Nephron progenitor cell (in vitro differentiated cells): ENCODE results near the gene UBTD2.

Experiments
- DNase-seq: peaks from one replicate; pipeline ENCODE4 v3.0.0; 2021
- H3K27ac Mint-ChIP-seq: 2 replicates; pipeline ENCODE4 v1.8.0; 2021; ENCODE audit warnings: mild to moderate bottlenecking, moderate library complexity, mixed read lengths
- H3K27me3 Mint-ChIP-seq: 2 replicates; pipeline ENCODE4 v1.8.0; 2021; ENCODE audit warnings: mild to moderate bottlenecking, low read depth, mixed read lengths; ENCODE audit not compliant: poor library complexity
- H3K36me3 Mint-ChIP-seq: 2 replicates; pipeline ENCODE4 v1.8.0; 2021; ENCODE audit warnings: low read depth, mixed read lengths
- H3K4me1 Mint-ChIP-seq: 2 replicates; pipeline ENCODE4 v1.8.0; 2021; ENCODE audit warnings: mixed read lengths
- H3K4me3 Mint-ChIP-seq: 2 replicates; pipeline ENCODE4 v1.8.0; 2021; ENCODE audit warnings: mild to moderate bottlenecking, moderate library complexity, mixed read lengths
- H3K9me3 Mint-ChIP-seq: 2 replicates; pipeline ENCODE4 v1.8.0; 2021; ENCODE audit warnings: mild to moderate bottlenecking, moderate library complexity, mixed read lengths
- CTCF ChIP-seq: fragments of 200-600 bp; sonication (generic); IDR thresholded peaks from 2 replicates; pipeline ENCODE4 v1.5.0; 2021; ENCODE audit warnings: antibody characterized with exemption

Gene UBTD2

GRCh38 chr5:172169216-172169615, 114.3 kb downstream of the UBTD2 start:
- H3K27me3 Mint-ChIP-seq: peaks cover 10% of the 10 kb centered on the region
- H3K9me3 Mint-ChIP-seq: no peaks in the 10 kb centered on the region
- H3K36me3 Mint-ChIP-seq: no peaks in the 10 kb centered on the region
- H3K4me1 Mint-ChIP-seq: peaks cover 59% of the 10 kb centered on the region
- no peak for DNase-seq
- H3K27ac Mint-ChIP-seq: no peak overlapping the region
- no peak overlapping the region for H3K4me3 Mint-ChIP-seq
- no peak for TF ChIP-seq CTCF

GRCh38 chr5:172168311-172168710, 115.3 kb downstream of the UBTD2 start:
- Mint-ChIP-seq H3K27ac (no peak overlapping the region), H3K4me1 (peaks cover 50% of the 10 kb centered on the region)

GRCh38 chr5:172167895-172168294, 115.7 kb downstream of the UBTD2 start:
- peaks cover 4% of the 10 kb centered on the region for H3K27me3 Mint-ChIP-seq

More at GRCh38 chr5:172168311-172168710, 115.3 kb downstream of the UBTD2 start:
- H3K9me3 Mint-ChIP-seq: no peaks in the 10 kb centered on the region
- no peak overlapping the region for H3K4me3 Mint-ChIP-seq
- TF ChIP-seq CTCF: no peak
- H3K27me3 Mint-ChIP-seq: peaks cover 5% of the 10 kb centered on the region
- no peaks in the 10 kb centered on the region for H3K36me3 Mint-ChIP-seq
- DNase-seq: no peak

GRCh38 chr5:172166030-172166826, 117.3 kb downstream of the UBTD2 start:
- TF ChIP-seq CTCF: no peak
- Mint-ChIP-seq H3K4me1 (peaks cover 47% of the 10 kb centered on the region), H3K36me3 (no peaks in the 10 kb centered on the region), H3K27ac (peak overlapping the region; percentile 25), H3K27me3 (peaks cover 4% of the 10 kb centered on the region), H3K4me3 (no peak overlapping the region), H3K9me3 (no peaks in the 10 kb centered on the region)
- no peak for DNase-seq

More at GRCh38 chr5:172167895-172168294, 115.7 kb downstream of the UBTD2 start:
- H3K27ac Mint-ChIP-seq: peak overlapping the region; percentile 36
- H3K4me1 Mint-ChIP-seq: peaks cover 46% of the 10 kb centered on the region
- DNase-seq: no peak
- no peaks in the 10 kb centered on the region for H3K9me3 Mint-ChIP-seq
- no peak overlapping the region for H3K4me3 Mint-ChIP-seq
- no peaks in the 10 kb centered on the region for H3K36me3 Mint-ChIP-seq
- TF ChIP-seq CTCF: no peak

GRCh38 chr5:172165465-172165864, 118.1 kb downstream of the UBTD2 start:
- Mint-ChIP-seq H3K4me1 (peaks cover 42% of the 10 kb centered on the region), H3K4me3 (no peak overlapping the region)

More at GRCh38 chr5:172165465-172165864, 118.1 kb downstream of the UBTD2 start:
- H3K36me3 Mint-ChIP-seq: no peaks in the 10 kb centered on the region
- H3K27ac Mint-ChIP-seq: no peak overlapping the region
- H3K9me3 Mint-ChIP-seq: no peaks in the 10 kb centered on the region
- TF ChIP-seq CTCF: no peak
- H3K27me3 Mint-ChIP-seq: peaks cover 3% of the 10 kb centered on the region
- DNase-seq: no peak
